Suprapubic skin (tissue), 4 donors: ENCODE results near the gene OPHN1. TPM values are rescaled to one million over a fixed set of nuclear protein-coding genes. Genes with fewer than 3 reads are reported as not detected.

Experiments
- DNase-seq, 2 donors: peaks; one replicate each; pipeline ENCODE4 v3.0.0-alpha.2; 2019; ENCODE audit warnings: low spot score in 2 of 2
- H3K27ac ChIP-seq: fragments of 200-600 bp; sonication (generic); one replicate; pipeline ENCODE4 v1.5.1; 2019
- H3K27me3 ChIP-seq: fragments of 200-600 bp; sonication (generic); one replicate; pipeline ENCODE4 v1.5.1; 2019
- H3K36me3 ChIP-seq: fragments of 200-600 bp; sonication (generic); one replicate; pipeline ENCODE4 v1.5.1; 2019
- H3K4me1 ChIP-seq: fragments of 200-600 bp; sonication (generic); one replicate; pipeline ENCODE4 v1.5.1; 2019
- H3K4me3 ChIP-seq: fragments of 200-600 bp; sonication (generic); one replicate; pipeline ENCODE4 v1.5.1; 2019; ENCODE audit warnings: mild to moderate bottlenecking
- H3K9me3 ChIP-seq: fragments of 200-600 bp; sonication (generic); one replicate; pipeline ENCODE4 v1.5.1; 2019
- CTCF ChIP-seq, 2 donors: fragments of 200-600 bp in 1 of 2; fragments of 450-650 bp in 1 of 2; sonication (generic) in 1 of 2; IDR thresholded peaks; one replicate each; pipeline ENCODE4 v1.5.1; 2016 to 2019; ENCODE audit warnings: antibody characterized with exemption in 2 of 2, mild to moderate bottlenecking in 1 of 2, moderate library complexity in 1 of 2
- EP300 ChIP-seq: sonication (generic); formaldehyde crosslinking; IDR thresholded peaks from one replicate; pipeline ENCODE4 v1.6.1; 2017; ENCODE audit warnings: antibody characterized with exemption
- POLR2A ChIP-seq, 2 donors: fragments of 450-650 bp; IDR thresholded peaks; one replicate each; pipeline ENCODE4 v1.6.1; 2017; ENCODE audit warnings: antibody characterized with exemption in 2 of 2, mild to moderate bottlenecking in 2 of 2, moderate library complexity in 2 of 2
- POLR2AphosphoS5 ChIP-seq, 3 donors: sonication (generic); formaldehyde crosslinking; IDR thresholded peaks; one replicate each; pipeline ENCODE4 v1.6.1; 2017; ENCODE audit warnings: antibody characterized with exemption in 3 of 3
- WGBS: methylation state at CpG from one replicate; pipeline ENCODE4 v1.1.5; 2018; 5-methylcytosine and 5-hydroxymethylcytosine counted together
- total RNA-seq, 4 donors: library from RNA; depleted of rRNA; stranded (reverse); fragments of >200 nt; gene quantifications; one replicate each; pipeline ENCODE4 v1.1.0, GENCODE V29; 2016

The OPHN1 gene
- total RNA-seq, 4 donors from 2014 or later, result 4.5 to 16.0 (median 8.4) TPM

DNA sequence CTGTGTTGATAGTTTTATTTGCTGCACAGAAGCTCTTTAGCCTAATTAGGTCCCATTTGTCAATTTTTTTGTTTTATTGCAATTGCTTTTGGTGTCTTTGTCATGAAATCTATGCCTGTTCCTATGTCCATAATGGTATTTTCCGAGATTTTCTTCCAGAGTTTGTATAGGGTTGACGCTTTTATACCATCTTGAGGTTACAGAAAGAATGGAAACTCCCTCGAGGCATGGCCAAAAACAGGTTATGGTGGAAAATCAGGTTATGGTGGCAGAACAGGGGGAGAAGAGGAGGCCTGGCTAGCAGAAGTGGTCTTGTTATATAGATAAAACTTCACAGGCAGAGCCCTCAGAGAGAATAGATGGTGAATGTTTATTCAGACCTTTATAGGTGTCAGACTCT lies 21.6 kb downstream of the OPHN1 start:
- Histone ChIP-seq H3K36me3 (no peaks in the 10 kb centered on the region), H3K4me3 (no peak overlapping the region), H3K4me1 (peaks cover 12% of the 10 kb centered on the region), H3K27ac (no peak overlapping the region), H3K27me3 (no peaks in the 10 kb centered on the region), H3K9me3 (no peaks in the 10 kb centered on the region)
- TF ChIP-seq POLR2AphosphoS5 (IDR thresholded peaks at IDR 0.05), result no peak
- no peak for TF ChIP-seq POLR2A (IDR thresholded peaks at IDR 0.05)
- no peak for TF ChIP-seq EP300
- no peak for TF ChIP-seq CTCF (IDR thresholded peaks at IDR 0.05)
- 53% methylated on average over 3 of the region's 3 CpGs for WGBS
- DNase-seq, result no peak

- H3K36me3 ChIP-seq, result no peaks in the 10 kb centered on the region
- no peak overlapping the region for H3K4me3 ChIP-seq
- no peaks in the 10 kb centered on the region for H3K27me3 ChIP-seq
- TF ChIP-seq CTCF (IDR thresholded peaks at IDR 0.05) (no peak), POLR2AphosphoS5 (IDR thresholded peaks at IDR 0.05) (no peak), POLR2A (IDR thresholded peaks at IDR 0.05) (no peak), EP300 (no peak)
- DNase-seq, result no peak
- peaks cover 4% of the 10 kb centered on the region for H3K4me1 ChIP-seq
- H3K9me3 ChIP-seq, result no peaks in the 10 kb centered on the region
- WGBS, result 78% methylated on average over 1 of the region's 1 CpG
- no peak overlapping the region for H3K27ac ChIP-seq
These were observed 24.1 kb downstream of the OPHN1 start for GRCh38 chrX:68409194-68409593.

GRCh38 chrX:68403522-68403921 lies 29.8 kb downstream of the OPHN1 start:
- Histone ChIP-seq H3K36me3 (no peaks in the 10 kb centered on the region), H3K4me1 (no peaks in the 10 kb centered on the region), H3K27ac (no peak overlapping the region), H3K27me3 (no peaks in the 10 kb centered on the region), H3K4me3 (no peak overlapping the region), H3K9me3 (no peaks in the 10 kb centered on the region)
- WGBS, result 52% methylated on average over 6 of the region's 6 CpGs
- DNase-seq, result no peak
- TF ChIP-seq POLR2AphosphoS5 (IDR thresholded peaks at IDR 0.05), result no peak
- TF ChIP-seq EP300, result no peak
- no peak for TF ChIP-seq POLR2A (IDR thresholded peaks at IDR 0.05)
- TF ChIP-seq CTCF (IDR thresholded peaks at IDR 0.05), result no peak

DNA sequence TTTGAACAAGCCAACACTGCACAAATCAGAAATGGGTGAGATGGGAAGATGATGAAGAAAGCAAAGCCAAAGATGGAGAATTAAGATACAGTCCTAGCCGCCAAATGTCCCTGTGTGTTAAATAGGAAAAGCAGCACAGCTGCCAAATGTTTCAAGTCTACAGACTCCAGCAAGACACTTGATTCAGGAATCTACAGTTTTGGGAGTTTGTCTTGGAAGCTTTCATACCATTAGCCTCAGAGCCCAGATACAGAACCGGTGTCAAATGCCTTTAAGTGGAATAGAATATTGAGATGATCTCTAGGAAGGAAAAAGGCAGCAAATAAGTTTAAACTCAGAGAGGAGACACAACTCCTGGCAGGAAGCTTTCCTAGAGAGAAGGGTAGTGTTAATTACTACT lies 30.3 kb downstream of the OPHN1 start:
- WGBS, result 50% methylated on average over 2 of the region's 2 CpGs
- no peak for DNase-seq
- Histone ChIP-seq H3K27me3 (no peaks in the 10 kb centered on the region), H3K4me1 (no peaks in the 10 kb centered on the region), H3K27ac (no peak overlapping the region), H3K4me3 (no peak overlapping the region), H3K36me3 (no peaks in the 10 kb centered on the region), H3K9me3 (no peaks in the 10 kb centered on the region)
- TF ChIP-seq POLR2AphosphoS5 (IDR thresholded peaks at IDR 0.05) (no peak), EP300 (no peak), POLR2A (IDR thresholded peaks at IDR 0.05) (no peak), CTCF (IDR thresholded peaks at IDR 0.05) (no peak)

DNA sequence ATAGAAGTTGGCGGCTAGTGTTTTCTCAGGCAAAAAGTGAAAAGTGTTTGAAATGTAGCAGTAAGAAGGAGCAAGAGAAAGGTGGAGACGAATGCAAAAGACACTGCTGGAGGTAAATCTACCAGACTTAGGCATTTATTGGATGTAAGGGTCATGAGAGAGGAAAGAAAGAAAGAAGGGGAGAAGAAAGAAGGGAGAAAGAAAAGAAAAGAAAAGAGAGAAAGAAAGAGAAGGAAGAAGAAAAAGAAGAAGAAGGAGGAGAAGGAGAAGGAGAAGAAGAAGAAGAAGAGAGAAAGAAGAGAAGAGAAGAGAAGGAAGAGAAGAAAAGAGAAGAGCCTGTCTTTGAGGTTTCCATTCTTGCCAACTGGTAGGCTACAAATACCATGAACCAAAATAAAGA lies 31.2 kb downstream of the OPHN1 start:
- no peak for TF ChIP-seq POLR2A (IDR thresholded peaks at IDR 0.05)
- no peak for TF ChIP-seq CTCF (IDR thresholded peaks at IDR 0.05)
- TF ChIP-seq EP300, result no peak
- TF ChIP-seq POLR2AphosphoS5 (IDR thresholded peaks at IDR 0.05), result no peak
- H3K4me1 ChIP-seq, result peaks cover 5% of the 10 kb centered on the region
- H3K9me3 ChIP-seq, result no peaks in the 10 kb centered on the region
- no peak for DNase-seq
- no peak overlapping the region for H3K27ac ChIP-seq
- 80% methylated on average over 2 of the region's 2 CpGs for WGBS
- H3K27me3 ChIP-seq, result no peaks in the 10 kb centered on the region
- H3K4me3 ChIP-seq, result no peak overlapping the region
- H3K36me3 ChIP-seq, result no peaks in the 10 kb centered on the region
